Kidney (tissue), 14 donors: ENCODE measurements around the gene PCSK5. TPM values are rescaled to one million over a fixed set of nuclear protein-coding genes. Genes with fewer than 3 reads are reported as not detected.

Experiments used
- DNase-seq, 5 donors: peaks; one replicate each; pipeline ENCODE4 v3.0.0-alpha.2; 2013 to 2020
- FAIRE-seq: peaks from 2 replicates; lab custom pipeline; 2012; peaks lifted over from hg19 to GRCh38; lab: Jason Lieb, UNC
- H3K27ac ChIP-seq, 2 donors: one replicate each; pipeline ENCODE4 v1.7.0; 2013; ENCODE audit warnings: low read depth in 2 of 2, low read length in 2 of 2, inconsistent platforms in 1 of 2
- H3K27me3 ChIP-seq: one replicate; pipeline ENCODE4 v1.7.1; 2013; ENCODE audit warnings: low read length, inconsistent platforms; ENCODE audit not compliant: control insufficient read depth, insufficient read depth
- H3K36me3 ChIP-seq, 3 donors: one replicate each; pipeline versions ENCODE4 v1.7.0 to v1.7.1; 2013; ENCODE audit warnings: low read length in 3 of 3, control low read depth in 1 of 3, inconsistent platforms in 1 of 3; ENCODE audit not compliant: insufficient read depth in 3 of 3, control insufficient read depth in 2 of 3
- H3K4me1 ChIP-seq, 3 donors: one replicate each; pipeline versions ENCODE4 v1.7.0 to v1.7.1; 2013; ENCODE audit warnings: low read length in 3 of 3, inconsistent platforms in 1 of 3, low read depth in 1 of 3; ENCODE audit not compliant: control insufficient read depth in 2 of 3, insufficient read depth in 2 of 3
- H3K4me3 ChIP-seq, 3 donors: one replicate each; pipeline versions ENCODE4 v1.7.0 to v1.8.1; 2013; ENCODE audit warnings: low read length in 3 of 3, control low read depth in 1 of 3, inconsistent platforms in 1 of 3
- H3K9ac ChIP-seq, 3 donors: one replicate each; pipeline versions ENCODE4 v1.7.0 to v1.7.1; 2013; ENCODE audit warnings: low read length in 3 of 3, control low read depth in 1 of 3, inconsistent platforms in 1 of 3
- H3K9me3 ChIP-seq, 3 donors: one replicate each; pipeline versions ENCODE4 v1.7.0 to v1.7.1; 2013; ENCODE audit warnings: low read length in 3 of 3, control low read depth in 1 of 3, inconsistent platforms in 1 of 3; ENCODE audit not compliant: control insufficient read depth in 2 of 3, insufficient read depth in 1 of 3
- CTCF ChIP-seq: IDR thresholded peaks from 3 replicates; pipeline ENCODE4 v1.5.1; 2012; ENCODE audit warnings: mild to moderate bottlenecking, moderate library complexity, borderline replicate concordance; ENCODE audit not compliant: insufficient read depth; ENCODE audit errors: extremely low read depth
- intact Hi-C: fragments of 100-400 bp; cut with DNase I; formaldehyde crosslinking; loops from one replicate; pipeline ENCODE4 v1.11.1; 2022
- polyA plus RNA-seq: library from polyadenylated mRNA; stranded (reverse); fragments of 350-450 nt; fragmentation: Illumina TruSeq; extraction: RNeasy Lipid Tissue Mini Kit (QIAGEN cat#74804); gene quantifications from one replicate; pipeline ENCODE4 v1.2.3, GENCODE V29; 2014; ENCODE audit warnings: low read depth, low replicate concordance; ENCODE audit not compliant: insufficient read depth
- total RNA-seq: library from RNA; stranded (reverse); fragmentation: NEBNext Ultra II Directional; extraction: Animal tissue kit (Norgen Biotek cat#: 25700); gene quantifications from one replicate; pipeline ENCODE4 v1.2.1, GENCODE V29; 2021
- donor health status: control.
- donor health status: control.
- donor health status: control.
- donor health status: control.
- donor health status: control.
- donor health status: DM: yes; HTN: yes; CAD: no.
- donor health status: Normal renal cell carcinoma (clear cell type).

The PCSK5 gene
- total and polyA plus RNA-seq, 2 donors from 2014 or later: 1.6 to 14.7 TPM

DNA sequence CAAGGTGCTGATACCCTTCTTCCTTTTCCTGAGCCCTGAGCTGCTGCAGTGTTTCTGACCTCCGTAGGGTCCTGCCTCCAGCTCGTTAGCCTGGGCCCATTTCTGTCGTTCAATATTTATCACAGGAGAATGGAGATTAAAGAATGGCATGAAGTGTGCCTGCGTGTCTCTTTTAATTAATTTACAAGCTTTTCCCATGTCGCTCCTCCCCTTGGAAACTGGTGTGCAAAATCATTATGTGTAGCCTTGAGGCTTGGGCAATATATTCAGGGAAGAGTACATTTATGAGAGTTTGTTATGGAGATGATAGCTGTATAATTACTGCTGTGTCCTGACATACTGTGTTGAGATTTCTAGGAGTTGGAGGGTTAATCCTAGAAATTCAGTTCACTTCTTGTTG is 99.7 kb downstream of the PCSK5 start:
- Histone ChIP-seq H3K4me1 (peaks cover 0 to 4% (median 0%) of the 10 kb centered on the region in 3 donors), H3K27ac (no peak overlapping the region), H3K27me3 (no peaks in the 10 kb centered on the region), H3K4me3 (no peak overlapping the region), H3K9me3 (no peaks in the 10 kb centered on the region), H3K36me3 (no peaks in the 10 kb centered on the region), H3K9ac (no peak overlapping the region)
- DNase-seq: no peak
- intact Hi-C loops: no loop called here
- FAIRE-seq: no peak
- TF ChIP-seq CTCF: no peak

- no peak for FAIRE-seq
- H3K9ac ChIP-seq: no peak overlapping the region
- intact Hi-C loops: no loop called here
Observed at GRCh38 chr9:75990576-75991304, 100.3 kb downstream of the PCSK5 start.

DNA sequence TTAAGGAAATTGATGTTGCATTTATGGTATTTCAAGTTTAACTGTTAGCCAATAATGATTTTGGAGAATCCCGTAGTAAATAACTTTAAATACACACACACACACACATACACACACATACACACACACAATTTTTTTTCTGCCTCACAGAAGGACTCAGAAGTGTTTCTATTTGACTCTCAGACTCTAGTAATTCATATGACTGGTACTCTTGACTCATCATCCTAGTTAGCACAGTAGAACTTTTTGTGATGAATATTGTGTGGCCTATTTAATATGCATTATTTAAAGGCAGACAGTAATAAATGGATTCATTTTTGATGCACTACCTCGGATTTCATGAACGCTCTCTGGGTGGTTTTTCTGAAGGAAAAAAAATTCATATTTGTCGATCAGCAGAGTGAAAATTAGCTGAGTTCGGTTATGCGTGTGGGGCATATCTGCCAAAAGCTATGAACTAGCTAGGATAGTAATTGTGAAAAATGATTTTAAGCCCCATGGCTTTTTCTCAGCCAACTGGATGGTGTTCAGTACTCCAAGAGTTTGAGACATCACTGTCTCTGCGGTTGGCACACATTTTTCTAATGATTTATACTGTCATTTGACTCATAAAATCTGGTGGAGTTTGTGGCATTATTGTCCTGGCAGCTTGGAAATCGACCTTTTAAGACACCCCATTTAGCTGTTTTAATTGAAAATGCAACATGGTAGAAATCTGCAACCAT is 102.2 kb downstream of the PCSK5 start:
- no peak overlapping the region for H3K27ac ChIP-seq
- no peaks in the 10 kb centered on the region for H3K9me3 ChIP-seq
- TF ChIP-seq CTCF: no peak
- no peak for DNase-seq
- no peak for FAIRE-seq
- H3K4me1 ChIP-seq: peaks cover 0 to 7% (median 0%) of the 10 kb centered on the region in 3 donors
- H3K36me3 ChIP-seq: no peaks in the 10 kb centered on the region
- intact Hi-C loops: no loop called here
- no peak overlapping the region for H3K9ac ChIP-seq
- no peak overlapping the region for H3K4me3 ChIP-seq
- H3K27me3 ChIP-seq: no peaks in the 10 kb centered on the region

More at GRCh38 chr9:75990576-75991304, 100.3 kb downstream of the PCSK5 start:
- Histone ChIP-seq H3K9me3 (no peaks in the 10 kb centered on the region), H3K27ac (no peak overlapping the region), H3K27me3 (no peaks in the 10 kb centered on the region), H3K4me1 (peaks cover 0 to 4% (median 0%) of the 10 kb centered on the region in 3 donors), H3K36me3 (no peaks in the 10 kb centered on the region), H3K4me3 (no peak overlapping the region)
- no peak for TF ChIP-seq CTCF
- DNase-seq: peak in 1 of 5 donors; percentile 12
